ENCODE results near the gene DNAH10. TPM values are rescaled to one million over a fixed set of nuclear protein-coding genes. Genes with fewer than 3 reads are reported as not detected.

DNAH10 gene
- total RNA-seq, 1 experiment from 2014 or later = 0.14 TPM

- H3K4me1 Mint-ChIP-seq (ENCODE audit: low read depth, unreplicated experiment) = no peaks in the 10 kb centered on the region
- peaks cover 22% of the 10 kb centered on the region for H3K27me3 Mint-ChIP-seq (ENCODE audit: unreplicated experiment)
- H3K4me3 Mint-ChIP-seq (ENCODE audit: low read depth, unreplicated experiment) = no peak overlapping the region
- no TSS peak for BruUV-seq (replicated peaks)
- H3K36me3 Mint-ChIP-seq (ENCODE audit: insufficient read depth, unreplicated experiment) = peaks cover 5% of the 10 kb centered on the region
- no peak overlapping the region for H3K27ac Mint-ChIP-seq (ENCODE audit: unreplicated experiment)
- DNase-seq = no peak
- intact Hi-C loops (cut with micrococcal nuclease; ENCODE audit: unreplicated experiment) = no loop called here
- CTCF ChIA-PET = no interaction called here
- H3K9me3 Mint-ChIP-seq (ENCODE audit: low read depth, unreplicated experiment) = no peaks in the 10 kb centered on the region
- TF ChIP-seq, protein P1, sequence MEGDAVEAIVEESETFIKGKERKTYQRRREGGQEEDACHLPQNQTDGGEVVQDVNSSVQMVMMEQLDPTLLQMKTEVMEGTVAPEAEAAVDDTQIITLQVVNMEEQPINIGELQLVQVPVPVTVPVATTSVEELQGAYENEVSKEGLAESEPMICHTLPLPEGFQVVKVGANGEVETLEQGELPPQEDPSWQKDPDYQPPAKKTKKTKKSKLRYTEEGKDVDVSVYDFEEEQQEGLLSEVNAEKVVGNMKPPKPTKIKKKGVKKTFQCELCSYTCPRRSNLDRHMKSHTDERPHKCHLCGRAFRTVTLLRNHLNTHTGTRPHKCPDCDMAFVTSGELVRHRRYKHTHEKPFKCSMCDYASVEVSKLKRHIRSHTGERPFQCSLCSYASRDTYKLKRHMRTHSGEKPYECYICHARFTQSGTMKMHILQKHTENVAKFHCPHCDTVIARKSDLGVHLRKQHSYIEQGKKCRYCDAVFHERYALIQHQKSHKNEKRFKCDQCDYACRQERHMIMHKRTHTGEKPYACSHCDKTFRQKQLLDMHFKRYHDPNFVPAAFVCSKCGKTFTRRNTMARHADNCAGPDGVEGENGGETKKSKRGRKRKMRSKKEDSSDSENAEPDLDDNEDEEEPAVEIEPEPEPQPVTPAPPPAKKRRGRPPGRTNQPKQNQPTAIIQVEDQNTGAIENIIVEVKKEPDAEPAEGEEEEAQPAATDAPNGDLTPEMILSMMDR (IDR thresholded peaks at IDR 0.05; ENCODE audit: unreplicated experiment) = no peak
Measured at GRCh38 chr12:123923927-123924326, 161.8 kb downstream of the DNAH10 start.

- CTCF ChIA-PET = no interaction called here
- H3K4me1 Mint-ChIP-seq (ENCODE audit: low read depth, unreplicated experiment) = no peaks in the 10 kb centered on the region
- H3K27me3 Mint-ChIP-seq (ENCODE audit: unreplicated experiment) = peaks cover 22% of the 10 kb centered on the region
- intact Hi-C loops (cut with micrococcal nuclease; ENCODE audit: unreplicated experiment) = no loop called here
- no peak overlapping the region for H3K27ac Mint-ChIP-seq (ENCODE audit: unreplicated experiment)
- H3K4me3 Mint-ChIP-seq (ENCODE audit: low read depth, unreplicated experiment) = no peak overlapping the region
- TF ChIP-seq, protein P1 (IDR thresholded peaks at IDR 0.05; ENCODE audit: unreplicated experiment) = no peak
- H3K9me3 Mint-ChIP-seq (ENCODE audit: low read depth, unreplicated experiment) = no peaks in the 10 kb centered on the region
- no peak for DNase-seq
- peaks cover 5% of the 10 kb centered on the region for H3K36me3 Mint-ChIP-seq (ENCODE audit: insufficient read depth, unreplicated experiment)
- no TSS peak for BruUV-seq (replicated peaks)
Measured at GRCh38 chr12:123924539-123924938, 162.4 kb downstream of the DNAH10 start.

- Mint-ChIP-seq H3K27me3 (ENCODE audit: unreplicated experiment) (peaks cover 32% of the 10 kb centered on the region), H3K9me3 (ENCODE audit: low read depth, unreplicated experiment) (no peaks in the 10 kb centered on the region), H3K4me3 (ENCODE audit: low read depth, unreplicated experiment) (no peak overlapping the region), H3K27ac (ENCODE audit: unreplicated experiment) (no peak overlapping the region), H3K4me1 (ENCODE audit: low read depth, unreplicated experiment) (no peaks in the 10 kb centered on the region), H3K36me3 (ENCODE audit: insufficient read depth, unreplicated experiment) (peaks cover 7% of the 10 kb centered on the region)
- CTCF ChIA-PET = no interaction called here
- TF ChIP-seq, protein P1 (IDR thresholded peaks at IDR 0.05; ENCODE audit: unreplicated experiment) = no peak
- no peak for DNase-seq
- intact Hi-C loops (cut with micrococcal nuclease; ENCODE audit: unreplicated experiment) = no loop called here
- no TSS peak for BruUV-seq (replicated peaks)
Measured at GRCh38 chr12:123928274-123928865, 166.3 kb downstream of the DNAH10 start.

DNA sequence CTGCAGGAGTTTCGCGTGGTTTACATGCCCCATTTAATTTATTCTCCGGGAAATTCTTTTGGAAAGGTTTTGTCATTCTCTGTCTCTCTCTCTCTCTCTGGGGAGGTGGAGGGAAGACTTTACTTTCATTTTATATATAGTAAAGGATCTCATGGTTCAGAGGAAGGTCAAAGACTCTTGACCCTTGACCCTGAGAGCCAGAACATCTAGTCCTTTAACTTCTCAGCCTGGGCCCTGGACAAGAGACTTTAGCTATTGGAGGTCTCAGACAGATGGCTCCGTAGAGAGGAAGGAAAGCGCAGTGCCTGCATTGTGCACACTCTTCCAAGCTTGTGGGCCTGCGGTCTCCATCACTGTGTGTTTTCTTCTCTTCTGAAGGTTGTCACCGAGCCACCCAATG is 166.8 kb downstream of the DNAH10 start:
- Mint-ChIP-seq H3K27me3 (ENCODE audit: unreplicated experiment) (peaks cover 27% of the 10 kb centered on the region), H3K4me3 (ENCODE audit: low read depth, unreplicated experiment) (no peak overlapping the region), H3K4me1 (ENCODE audit: low read depth, unreplicated experiment) (no peaks in the 10 kb centered on the region), H3K9me3 (ENCODE audit: low read depth, unreplicated experiment) (no peaks in the 10 kb centered on the region), H3K27ac (ENCODE audit: unreplicated experiment) (no peak overlapping the region), H3K36me3 (ENCODE audit: insufficient read depth, unreplicated experiment) (peaks cover 10% of the 10 kb centered on the region)
- BruUV-seq (replicated peaks) = no TSS peak
- CTCF ChIA-PET = no interaction called here
- TF ChIP-seq, protein P1 (IDR thresholded peaks at IDR 0.05; ENCODE audit: unreplicated experiment) = no peak
- DNase-seq = no peak
- intact Hi-C loops (cut with micrococcal nuclease; ENCODE audit: unreplicated experiment) = no loop called here

Data from Calu3 (cell line).